PFSK-1 (cell line): Measurements from ENCODE around the gene KDM6A.

Experiments
- FOXP2 ChIP-seq: optimal IDR thresholded peaks from 2 replicates; pipeline ENCODE3; 2011; ENCODE audit warnings: borderline replicate concordance, control low read depth, inconsistent platforms; ENCODE audit not compliant: insufficient read depth; ENCODE audit errors: extremely low read length, extremely low read depth
- POLR2AphosphoS5 ChIP-seq: IDR thresholded peaks from 2 replicates; pipeline ENCODE4 v1.6.1; 2012; ENCODE audit warnings: low read depth, mild to moderate bottlenecking, control low read depth, low read length, moderate library complexity
- REST ChIP-seq, 2 experiments: IDR thresholded peaks; 2 replicates each; pipeline versions ENCODE4 v1.6.1 to v1.8.0; 2011 to 2012; ENCODE audit warnings: low read depth in 2 of 2, low read length in 2 of 2, control low read depth in 1 of 2, inconsistent platforms in 1 of 2, mild to moderate bottlenecking in 1 of 2, moderate library complexity in 1 of 2; ENCODE audit not compliant: insufficient read depth in 1 of 2
- SIN3A ChIP-seq: IDR thresholded peaks from 2 replicates; pipeline ENCODE4 v1.6.1; 2012; ENCODE audit warnings: mild to moderate bottlenecking, low read length, moderate library complexity, borderline replicate concordance; ENCODE audit not compliant: insufficient read depth
- TAF1 ChIP-seq: IDR thresholded peaks from 2 replicates; pipeline ENCODE4 v1.6.1; 2012; ENCODE audit warnings: low read length, control low read depth, borderline replicate concordance; ENCODE audit not compliant: insufficient read depth

- TF ChIP-seq POLR2AphosphoS5 (no peak), SIN3A (no peak), REST (IDR thresholded peaks at IDR 0.05; ENCODE audit: insufficient read depth in 1 of 2, low read depth in 2 of 2, low read length in 2 of 2) (no peak), TAF1 (no peak), FOXP2 (no peak)
Measured at GRCh38 chrX:44906542-44906941, 33.6 kb downstream of the KDM6A start.
